Left kidney (tissue), 2 donors: ENCODE data around the gene HOXB1. TPM values are rescaled to one million over a fixed set of nuclear protein-coding genes. Genes with fewer than 3 reads are reported as not detected.
"Not testable (repeated sequence)": the region's sequence is repeated elsewhere in the genome, so short reads cannot be mapped to it uniquely, and the experiment has no call there.

ENCODE experiments used
- DNase-seq: peaks from one replicate; pipeline ENCODE4 v3.0.0-alpha.2; 2013
- polyA plus RNA-seq: library from polyadenylated mRNA; unstranded; fragments of 120-200 nt; gene quantifications from one replicate; pipeline ENCODE4 v1.2.1, GENCODE V29; 2013; ENCODE audit not compliant: insufficient read length

Gene HOXB1
- polyA plus RNA-seq, 1 donor, result 0.38 TPM

DNA sequence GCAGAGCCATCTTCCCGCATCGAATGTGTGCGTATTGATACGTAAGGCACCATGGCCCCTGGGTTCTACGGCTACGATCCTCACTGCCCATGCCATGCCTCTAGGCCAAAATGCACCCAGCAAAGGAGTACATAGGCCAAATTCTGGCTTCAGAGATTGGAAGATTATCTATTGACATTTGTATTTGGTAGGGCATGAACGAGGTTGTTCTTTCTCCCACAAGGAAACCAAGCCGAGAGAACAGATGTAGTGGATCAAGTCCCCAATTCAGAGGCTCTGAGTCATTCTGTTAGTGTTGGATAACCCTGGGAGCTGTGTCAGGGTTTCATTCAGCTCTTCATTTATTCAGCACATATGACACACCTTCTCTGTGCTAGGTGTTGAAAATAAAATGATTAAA is 36.5 kb downstream of the HOXB1 start:
- DNase-seq, result no peak

DNA sequence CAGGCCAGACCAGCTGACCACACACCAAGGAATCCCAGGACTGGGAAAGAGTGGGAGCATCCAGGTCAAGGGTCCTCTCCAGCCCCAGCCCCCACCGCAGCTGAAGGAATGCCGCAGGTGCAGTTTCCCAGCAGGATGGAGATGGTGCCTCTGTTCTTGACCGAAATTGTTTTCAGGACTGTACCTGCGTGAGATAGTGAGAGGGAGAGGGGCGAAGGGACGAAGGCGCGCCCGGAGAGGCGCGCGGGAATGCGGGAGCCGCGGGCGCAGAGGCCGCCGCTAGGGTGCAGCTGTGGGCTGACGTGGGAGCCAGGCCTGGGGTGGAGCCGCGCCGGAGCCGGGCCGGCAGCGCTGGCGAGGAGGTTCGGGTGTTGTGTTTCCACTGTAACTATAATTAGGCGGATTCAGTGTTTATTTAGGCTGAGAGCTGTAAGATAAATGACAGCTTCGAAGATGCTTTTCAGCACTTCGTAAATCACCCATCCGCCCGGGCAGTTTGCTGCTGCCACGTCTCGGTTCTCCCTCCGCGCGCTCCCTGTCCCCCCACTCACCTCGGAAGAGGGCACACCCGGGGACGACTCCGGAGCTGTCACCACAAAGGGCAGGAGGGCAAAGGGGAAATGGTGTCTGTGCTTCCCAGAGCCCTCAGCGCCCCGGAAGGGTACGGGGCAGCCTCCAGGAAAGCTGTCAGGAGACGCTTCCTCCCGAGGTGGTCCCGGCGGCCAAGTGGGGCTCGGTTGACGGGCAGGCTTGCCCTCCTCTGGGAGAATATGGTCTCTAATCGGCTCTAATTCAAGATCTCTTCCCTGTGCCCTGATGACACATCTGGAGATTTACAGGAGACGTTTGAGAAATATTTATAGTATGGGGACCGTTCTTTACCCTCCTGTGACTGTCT is 38.2 kb downstream of the HOXB1 start:
- DNase-seq, result peak; percentile 84

DNA sequence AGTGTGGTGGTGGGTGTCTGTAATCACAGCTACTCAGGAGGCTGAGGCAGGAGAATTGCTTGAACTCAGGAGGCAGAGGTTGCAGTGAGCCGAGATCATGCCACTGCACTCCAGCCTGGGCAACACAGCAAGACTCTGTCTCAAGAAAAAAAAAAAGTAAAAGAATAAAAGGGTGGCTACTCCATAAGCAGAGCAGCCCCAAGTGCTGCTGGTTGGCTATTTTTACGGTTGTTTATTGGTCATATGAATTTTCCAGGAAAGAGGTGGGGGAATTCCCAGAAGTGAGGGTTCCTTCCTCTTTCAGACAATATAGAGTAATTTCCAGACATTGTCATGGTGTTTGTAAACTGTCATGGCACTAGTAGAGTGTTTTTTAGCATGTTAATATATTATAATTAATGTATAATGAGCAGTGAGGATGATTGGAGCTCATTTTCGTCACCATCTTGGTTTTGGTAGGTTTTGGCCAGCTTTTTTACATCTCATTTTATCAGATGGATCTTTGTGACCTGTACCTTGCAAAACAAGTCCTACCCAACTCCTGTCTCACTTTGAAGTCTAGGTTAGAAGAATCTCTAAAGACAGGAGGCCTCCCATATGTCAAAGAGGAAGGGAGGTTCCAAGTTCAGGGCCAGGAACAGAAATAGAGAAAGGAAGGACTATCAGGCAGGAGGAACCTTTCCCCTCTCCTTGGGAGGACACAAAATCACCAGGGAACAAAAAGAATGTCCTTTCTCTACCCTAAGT is 39.1 kb downstream of the HOXB1 start:
- no peak for DNase-seq

DNA sequence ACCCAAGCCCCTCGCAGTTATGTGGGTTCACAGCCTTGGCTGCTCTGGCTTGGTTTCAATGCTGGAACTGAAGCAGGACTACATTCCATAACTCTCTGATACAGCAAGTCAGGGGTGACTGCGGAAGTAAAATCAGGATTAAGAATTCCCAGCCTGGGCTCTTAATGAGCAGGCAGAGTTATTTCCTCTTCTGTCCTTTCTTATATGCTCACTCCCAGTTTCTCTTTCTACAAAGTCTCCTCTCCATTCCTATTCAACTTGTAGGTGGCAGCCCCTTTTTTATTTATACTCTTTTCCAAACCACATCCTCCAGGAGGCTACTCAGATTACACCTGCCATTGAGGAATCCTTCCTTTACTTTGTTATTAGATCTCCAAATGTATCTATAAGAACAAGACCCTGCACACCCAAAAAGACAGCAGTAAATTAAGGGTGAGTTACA is 40.3 kb downstream of the HOXB1 start:
- DNase-seq, result peak; percentile 64

DNA sequence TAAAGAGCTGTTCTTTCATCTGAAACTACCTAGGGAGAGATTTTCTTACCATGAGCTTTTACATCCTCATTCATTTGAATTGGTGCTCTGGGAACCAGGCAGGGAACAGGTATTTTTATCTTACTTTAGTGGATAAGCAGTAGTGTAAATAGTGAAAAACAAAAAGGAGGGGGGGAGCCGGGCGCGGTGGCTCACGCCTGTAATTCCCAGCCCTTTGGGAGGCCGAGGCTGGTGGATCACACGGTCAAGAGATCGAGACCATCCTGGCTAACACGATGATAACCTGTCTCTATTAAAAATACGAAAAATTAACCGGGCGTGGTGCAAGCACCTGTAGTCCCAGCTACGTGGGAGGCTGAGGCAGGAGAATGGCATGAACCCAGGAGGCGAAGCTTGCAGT is 41.0 kb downstream of the HOXB1 start:
- DNase-seq, result no peak

DNA sequence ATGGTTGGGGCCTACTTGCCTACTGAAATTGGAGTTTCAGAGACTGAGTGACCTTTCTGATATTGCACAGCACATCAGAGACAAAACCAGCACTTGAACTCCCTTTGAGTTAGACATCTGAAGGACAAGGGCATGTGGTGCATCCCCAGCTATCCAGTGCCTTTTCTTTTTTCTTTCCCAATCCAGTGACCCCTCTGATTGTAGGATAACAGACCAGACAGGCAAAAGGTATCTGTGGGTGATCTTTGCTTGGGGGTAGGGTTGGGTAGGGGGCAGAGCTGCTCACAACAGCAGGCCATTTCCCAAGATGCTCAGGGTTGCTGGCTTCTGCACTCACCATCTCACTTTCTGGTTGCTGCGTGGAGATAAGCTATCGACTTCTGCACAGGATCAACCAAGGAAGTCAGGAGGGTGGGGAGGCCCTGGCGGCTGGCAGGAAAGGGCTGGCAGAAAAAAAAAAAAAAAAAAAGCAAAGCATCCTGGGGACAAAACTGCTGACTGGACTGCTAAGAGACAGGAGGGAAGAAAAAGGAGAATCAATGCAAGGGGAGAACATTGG is 42.2 kb downstream of the HOXB1 start:
- DNase-seq, result no peak

DNA sequence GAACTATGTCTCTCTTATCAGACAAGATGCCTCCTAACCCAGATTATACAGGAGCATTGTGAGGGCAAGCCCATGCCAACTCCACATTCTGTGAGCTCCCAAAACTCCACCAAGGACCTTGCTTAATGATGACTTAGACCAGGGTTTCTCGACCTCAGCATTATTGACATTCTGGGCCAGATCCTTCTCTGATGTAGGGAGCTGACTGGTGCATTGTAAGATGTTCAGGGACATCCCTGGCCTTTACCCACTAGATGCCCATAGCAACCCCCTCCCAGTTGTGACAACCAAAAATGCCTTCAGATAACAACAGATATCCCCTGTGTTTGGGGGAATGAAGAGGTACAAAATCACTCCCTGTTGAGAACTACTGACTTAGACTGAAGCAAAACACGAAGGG is 43.6 kb downstream of the HOXB1 start:
- DNase-seq, result no peak

DNA sequence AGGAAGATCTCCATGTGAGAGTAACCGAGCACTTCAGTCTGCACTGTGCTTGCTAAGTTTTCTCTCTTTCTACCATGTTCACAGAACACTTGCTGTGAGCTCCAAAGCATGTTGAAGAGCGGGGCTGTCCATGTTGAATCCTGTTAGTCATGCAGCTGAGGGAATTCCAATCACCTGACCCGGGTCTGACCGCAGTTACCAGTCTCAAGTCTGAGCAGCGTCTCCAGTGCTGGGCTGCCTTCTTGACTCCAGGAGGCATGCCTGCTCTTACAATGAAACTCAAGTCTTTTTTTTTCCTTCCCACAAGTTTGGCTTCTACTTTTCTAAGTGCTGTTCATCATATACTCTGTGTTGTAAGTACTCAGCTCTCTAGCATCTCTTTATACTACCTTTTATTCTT is 44.3 kb downstream of the HOXB1 start:
- no peak for DNase-seq

DNA sequence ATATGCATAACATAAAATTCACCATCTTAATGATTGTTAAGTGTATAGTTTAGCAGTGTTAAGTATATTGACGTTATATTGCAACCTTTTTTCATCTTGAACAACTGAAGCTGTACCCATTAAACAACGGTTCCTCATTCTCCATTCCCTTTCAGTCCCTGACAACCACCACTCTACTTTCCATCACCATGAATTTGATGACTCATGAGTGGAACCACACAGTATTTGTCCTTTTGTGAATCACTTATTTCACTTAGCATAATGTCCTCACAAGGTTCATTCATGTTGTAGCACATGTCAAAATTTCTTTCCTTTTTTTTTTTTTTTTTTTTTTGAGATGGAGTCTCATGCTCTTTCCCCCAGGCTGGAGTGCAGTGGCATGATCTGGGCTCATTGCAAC is 46.0 kb downstream of the HOXB1 start:
- no peak for DNase-seq

DNA sequence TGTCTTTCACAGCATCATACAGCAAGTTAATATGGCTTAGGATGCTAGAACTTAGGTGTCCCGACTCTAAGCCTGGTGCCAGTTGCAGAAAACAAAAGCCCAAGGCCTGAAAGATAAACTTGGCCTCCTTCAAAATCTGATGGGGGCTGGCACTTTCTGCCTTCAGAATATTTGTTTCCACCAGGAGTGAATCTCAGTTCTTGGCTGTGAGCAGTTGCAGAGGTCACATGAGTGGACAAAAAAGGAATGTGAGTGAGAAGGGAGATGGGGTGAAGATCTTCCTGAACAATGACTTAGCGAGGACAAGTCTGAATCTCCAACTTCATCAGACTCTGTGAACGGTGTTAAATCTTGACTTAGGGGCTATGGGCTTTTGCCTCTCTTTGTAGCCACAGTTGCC is 46.6 kb downstream of the HOXB1 start:
- DNase-seq, result no peak

DNA sequence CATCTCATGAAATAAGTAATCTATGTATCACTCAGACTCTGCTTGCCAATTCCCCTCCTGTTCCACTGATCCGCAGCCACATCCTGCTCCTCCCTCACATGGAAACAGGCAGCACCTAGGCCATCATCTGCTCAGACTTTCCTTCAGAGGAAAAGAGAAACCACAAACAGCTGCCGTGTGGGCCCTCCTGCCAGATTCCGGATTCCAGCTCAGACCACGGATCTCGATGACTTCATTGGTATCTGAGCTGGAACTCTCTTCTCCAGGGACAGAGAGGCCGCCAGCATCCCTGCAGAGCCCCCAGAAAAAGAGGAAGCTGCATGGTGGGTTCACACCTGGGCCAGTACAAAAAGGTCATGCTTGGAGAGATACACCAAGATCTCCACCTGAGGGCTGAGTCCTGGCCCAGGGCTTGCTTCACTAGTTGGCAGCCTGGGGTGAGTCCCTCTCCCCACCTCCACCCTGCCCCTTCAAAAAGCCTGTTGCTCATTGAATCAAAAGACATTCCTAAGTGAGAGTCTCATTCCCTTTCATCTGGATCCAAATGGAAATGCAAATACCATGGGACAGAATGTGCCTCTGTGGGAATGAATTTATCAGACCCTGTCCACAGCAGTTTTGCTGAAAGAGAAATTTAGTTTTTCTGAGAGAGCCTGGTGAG is 47.2 kb downstream of the HOXB1 start:
- no peak for DNase-seq

DNA sequence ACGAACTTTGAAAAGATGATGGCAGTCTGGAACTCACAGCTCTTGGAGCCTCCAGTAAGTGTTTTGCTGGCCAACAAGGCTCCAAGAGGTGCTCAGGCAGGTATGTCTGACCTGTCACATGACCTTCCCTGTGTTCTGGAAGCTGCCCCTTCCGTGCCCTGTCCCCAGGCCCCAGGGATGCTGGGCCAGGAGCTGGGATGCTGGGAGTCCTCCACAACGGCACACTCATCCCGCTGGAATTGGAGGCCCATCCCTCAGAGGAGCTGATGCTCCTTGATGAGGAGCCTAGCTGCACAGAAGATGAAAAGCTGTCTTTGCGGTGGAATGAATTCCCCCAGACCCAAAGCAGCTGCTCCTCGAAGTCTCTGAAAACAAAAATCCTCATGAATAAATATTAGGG is 47.8 kb downstream of the HOXB1 start:
- DNase-seq, result no peak

DNA sequence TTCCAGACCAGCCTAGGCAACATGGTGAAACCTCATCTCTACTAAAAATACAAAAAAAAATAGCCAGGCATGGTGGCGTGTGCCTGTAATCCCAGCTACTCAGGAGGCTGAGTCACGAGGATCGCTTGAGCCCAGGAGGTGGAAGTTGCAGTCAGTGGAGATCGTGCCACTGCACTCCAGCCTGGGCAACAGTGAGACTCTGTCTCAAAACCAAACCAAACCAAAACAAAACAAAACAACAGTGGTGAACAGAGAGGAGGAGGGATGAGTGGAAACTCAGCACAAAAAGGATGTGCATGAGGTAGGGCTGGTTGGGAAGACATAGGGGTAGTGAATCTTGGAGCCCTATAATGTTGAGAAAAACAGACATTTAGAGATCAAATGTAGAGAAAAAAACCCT is 48.5 kb downstream of the HOXB1 start:
- DNase-seq, result not testable (repeated sequence)

DNA sequence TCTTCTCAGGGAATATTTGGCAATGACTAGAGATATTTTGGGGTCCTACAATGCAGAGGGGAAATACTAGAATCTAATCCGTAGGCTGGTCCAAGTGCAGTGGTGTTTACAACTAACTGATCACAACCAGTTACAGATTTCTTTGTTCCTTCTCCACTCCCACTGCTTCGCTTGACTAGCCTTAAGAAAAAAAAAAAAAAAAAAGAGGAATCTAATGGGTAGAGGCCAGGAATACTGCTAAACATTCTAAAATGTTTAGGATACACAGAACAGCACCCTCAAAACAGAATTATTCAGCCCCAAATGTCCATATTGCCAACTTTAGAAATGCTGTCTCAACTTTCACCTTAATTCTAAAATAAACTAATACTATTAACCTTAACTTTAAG is 51.8 kb downstream of the HOXB1 start:
- DNase-seq, result no peak

Other genes with a start within 250 kb of the HOXB1 start
- 12.7 TPM for gene SKAP1, start 100.8 kb downstream of the HOXB1 start, polyA plus RNA-seq
- gene HOXB2, start 14.1 kb upstream of the HOXB1 start, polyA plus RNA-seq, result 45.4 TPM
- gene HOXB4, start 47.3 kb upstream of the HOXB1 start, polyA plus RNA-seq, result 16.8 TPM
- 224 TPM for gene HOXB3, start 59.2 kb upstream of the HOXB1 start, polyA plus RNA-seq
- 38.2 TPM for gene HOXB5, start 62.8 kb upstream of the HOXB1 start, polyA plus RNA-seq
- gene HOXB6, start 74.0 kb upstream of the HOXB1 start, polyA plus RNA-seq, result 98.2 TPM
- 39.8 TPM for gene HOXB7, start 80.0 kb upstream of the HOXB1 start, polyA plus RNA-seq
- gene HOXB8, start 84.3 kb upstream of the HOXB1 start, polyA plus RNA-seq, result 44.8 TPM
- 65.6 TPM for gene HOXB9, start 95.3 kb upstream of the HOXB1 start, polyA plus RNA-seq
- gene PRAC1, start 191.5 kb upstream of the HOXB1 start, polyA plus RNA-seq, result not detected
- not detected for gene PRAC2, start 192.2 kb upstream of the HOXB1 start, polyA plus RNA-seq
- not detected for gene HOXB13, start 197.7 kb upstream of the HOXB1 start, polyA plus RNA-seq